Type B pancreatic cell (in vitro differentiated cells): Measurements from ENCODE around the gene KRTAP10-10. TPM values are rescaled to one million over a fixed set of nuclear protein-coding genes. Genes with fewer than 3 reads are reported as not detected.
A peak's percentile ranks its signal among the peaks of the same experiment; 100 is the strongest.
"Not testable (repeated sequence)": the region's sequence is repeated elsewhere in the genome, so short reads cannot be mapped to it uniquely, and the experiment has no call there.

Source experiments
- DNase-seq: peaks from one replicate; pipeline ENCODE4 v3.0.0; 2021; ENCODE audit warnings: mixed read lengths; ENCODE audit not compliant: unreplicated experiment; ENCODE audit errors: extremely low spot score
- H3K27ac Mint-ChIP-seq: 2 replicates; pipeline ENCODE4 v1.8.0; 2021; ENCODE audit warnings: mild to moderate bottlenecking, mixed read lengths
- H3K27me3 Mint-ChIP-seq: 2 replicates; pipeline ENCODE4 v1.8.0; 2021; ENCODE audit warnings: mixed read lengths
- H3K36me3 Mint-ChIP-seq: 2 replicates; pipeline ENCODE4 v1.8.0; 2021; ENCODE audit warnings: mixed read lengths
- H3K4me1 Mint-ChIP-seq: one replicate; pipeline ENCODE4 v1.8.0; 2021; ENCODE audit warnings: mixed read lengths; ENCODE audit not compliant: unreplicated experiment
- H3K4me3 Mint-ChIP-seq: 2 replicates; pipeline ENCODE4 v1.8.0; 2021; ENCODE audit warnings: mild to moderate bottlenecking, mixed read lengths
- H3K9me3 Mint-ChIP-seq: 2 replicates; pipeline ENCODE4 v1.8.0; 2021; ENCODE audit warnings: mixed read lengths
- CTCF ChIP-seq: fragments of 200-600 bp; sonication (generic); conservative IDR thresholded peaks from 2 replicates; pipeline ENCODE4 v1.5.0; 2021; ENCODE audit warnings: antibody characterized with exemption, mild to moderate bottlenecking
- total RNA-seq: library from RNA; stranded (reverse); gene quantifications from 2 replicates; pipeline ENCODE4 v1.2.1, GENCODE V29; 2021; ENCODE audit warnings: low replicate concordance

The KRTAP10-10 gene
- total RNA-seq, 1 donor from 2014 or later: not detected

- Mint-ChIP-seq H3K36me3 (no peaks in the 10 kb centered on the region), H3K27ac (no peak overlapping the region), H3K27me3 (peaks cover 3% of the 10 kb centered on the region), H3K9me3 (peaks cover 27% of the 10 kb centered on the region), H3K4me3 (no peak overlapping the region), H3K4me1 (no peaks in the 10 kb centered on the region)
- TF ChIP-seq CTCF: no peak
- no peak for DNase-seq
Observed at GRCh38 chr21:44628707-44629391, 8.3 kb upstream of the KRTAP10-10 start.

DNA sequence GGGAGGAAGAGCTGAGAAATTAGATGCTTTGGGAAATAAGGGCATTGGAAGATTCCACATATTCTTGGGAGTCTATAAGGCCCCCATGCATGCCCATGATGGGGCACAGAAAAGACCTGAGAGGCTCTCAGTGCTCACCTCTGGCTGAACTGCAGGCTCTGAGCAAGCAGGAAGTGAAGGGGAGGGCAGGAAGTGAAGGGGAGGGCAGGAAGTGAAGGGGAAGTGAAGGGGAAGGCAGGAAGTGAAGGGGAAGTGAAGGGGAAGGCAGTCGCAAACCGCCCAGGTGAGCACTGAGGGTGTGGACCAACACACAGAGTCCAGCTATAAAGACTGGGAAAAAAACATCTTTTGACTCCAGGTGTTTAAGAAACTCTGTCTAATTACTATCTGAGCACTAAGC lies 6.7 kb upstream of the KRTAP10-10 start:
- TF ChIP-seq CTCF: no peak
- Mint-ChIP-seq H3K27ac (no peak overlapping the region), H3K36me3 (no peaks in the 10 kb centered on the region)

GRCh38 chr21:44632067-44632466 lies 5.1 kb upstream of the KRTAP10-10 start:
- H3K9me3 Mint-ChIP-seq: peaks cover 24% of the 10 kb centered on the region
- TF ChIP-seq CTCF: no peak
- no peak for DNase-seq
- no peaks in the 10 kb centered on the region for H3K4me1 Mint-ChIP-seq
- no peak overlapping the region for H3K4me3 Mint-ChIP-seq
- H3K36me3 Mint-ChIP-seq: no peaks in the 10 kb centered on the region
- no peak overlapping the region for H3K27ac Mint-ChIP-seq
- H3K27me3 Mint-ChIP-seq: peaks cover 3% of the 10 kb centered on the region

More for the DNA sequence above, 6.7 kb upstream of the KRTAP10-10 start:
- no peaks in the 10 kb centered on the region for H3K4me1 Mint-ChIP-seq
- peaks cover 24% of the 10 kb centered on the region for H3K9me3 Mint-ChIP-seq
- DNase-seq: no peak
- H3K4me3 Mint-ChIP-seq: no peak overlapping the region
- H3K27me3 Mint-ChIP-seq: peaks cover 3% of the 10 kb centered on the region

GRCh38 chr21:44636209-44637017 lies 743 bp upstream of the KRTAP10-10 start:
- H3K9me3 Mint-ChIP-seq: peaks cover 20% of the 10 kb centered on the region
- no peak for TF ChIP-seq CTCF
- H3K36me3 Mint-ChIP-seq: no peaks in the 10 kb centered on the region
- H3K27me3 Mint-ChIP-seq: peaks cover 3% of the 10 kb centered on the region
- no peak overlapping the region for H3K4me3 Mint-ChIP-seq
- peak; percentile 48 for DNase-seq
- no peak overlapping the region for H3K27ac Mint-ChIP-seq
- no peaks in the 10 kb centered on the region for H3K4me1 Mint-ChIP-seq

DNA sequence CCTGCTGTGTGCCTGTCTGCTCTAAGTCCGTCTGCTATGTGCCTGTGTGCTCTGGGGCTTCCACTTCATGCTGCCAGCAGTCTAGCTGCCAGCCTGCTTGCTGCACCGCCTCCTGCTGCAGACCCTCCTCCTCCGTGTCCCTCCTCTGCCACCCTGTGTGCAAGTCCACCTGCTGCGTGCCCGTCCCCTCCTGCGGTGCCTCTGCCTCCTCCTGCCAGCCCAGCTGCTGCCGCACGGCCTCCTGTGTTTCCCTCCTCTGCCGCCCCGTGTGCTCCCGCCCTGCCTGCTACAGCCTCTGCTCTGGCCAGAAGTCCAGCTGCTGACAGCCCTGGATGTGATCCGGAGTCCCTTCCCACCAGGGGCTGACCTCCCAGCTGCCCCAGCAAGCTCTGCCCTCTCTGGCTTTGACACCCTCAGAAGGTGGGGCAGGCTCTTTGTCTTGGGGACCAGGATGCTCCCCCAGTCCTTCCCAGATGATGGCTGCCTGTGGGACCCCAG lies 744 bp downstream of the KRTAP10-10 start:
- peaks cover 12% of the 10 kb centered on the region for H3K9me3 Mint-ChIP-seq
- H3K4me3 Mint-ChIP-seq, H3K27me3 Mint-ChIP-seq, H3K36me3 Mint-ChIP-seq, H3K4me1 Mint-ChIP-seq, H3K27ac Mint-ChIP-seq: not testable (repeated sequence)
- peak; percentile 22 for DNase-seq

DNA sequence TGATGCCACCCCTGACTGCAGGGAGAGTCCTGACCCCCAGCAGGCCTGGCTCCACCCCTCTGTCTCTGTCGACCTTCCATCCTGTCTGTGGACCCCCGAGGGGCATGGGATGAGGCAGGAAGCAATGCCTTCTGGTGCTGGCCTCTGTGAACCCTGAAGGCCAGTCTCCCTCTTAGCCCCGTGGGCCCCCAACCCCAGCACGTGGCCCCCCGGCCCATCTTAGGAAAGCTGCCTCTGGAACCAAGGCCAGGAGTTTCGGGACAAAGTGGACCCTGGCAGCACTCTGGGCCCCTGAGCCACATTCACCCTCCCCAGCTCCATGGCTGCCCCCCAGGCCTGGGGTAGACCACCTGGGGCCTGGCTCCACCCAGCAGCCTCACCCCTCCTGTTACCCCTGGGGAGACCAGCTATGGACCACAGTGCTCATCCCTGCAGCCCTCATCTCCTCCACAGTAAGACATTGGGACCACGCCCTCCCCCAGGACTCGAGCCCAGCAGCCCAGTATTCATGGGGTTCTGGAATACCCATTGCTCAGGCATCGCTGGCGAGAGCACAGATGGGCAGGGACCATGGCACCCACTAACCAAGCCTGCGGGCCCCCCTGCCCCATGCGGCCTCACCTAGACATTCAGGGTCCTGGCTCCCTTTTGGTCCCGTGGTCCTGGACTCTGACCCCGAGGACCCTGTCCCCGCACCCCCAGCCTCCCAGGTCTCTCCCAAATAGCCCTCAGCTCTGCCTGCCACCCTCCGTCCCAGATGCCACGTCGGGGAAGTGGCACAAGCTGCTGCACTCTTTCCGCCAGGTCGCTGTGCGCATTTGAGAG lies 1.6 kb downstream of the KRTAP10-10 start:
- H3K27me3 Mint-ChIP-seq, H3K36me3 Mint-ChIP-seq, H3K27ac Mint-ChIP-seq, H3K4me1 Mint-ChIP-seq, H3K4me3 Mint-ChIP-seq: not testable (repeated sequence)
- peak; percentile 55 for DNase-seq
- peaks cover 14% of the 10 kb centered on the region for H3K9me3 Mint-ChIP-seq
